ENCODE data around the gene RPL15. TPM values are rescaled to one million over a fixed set of nuclear protein-coding genes. Genes with fewer than 3 reads are reported as not detected.

RPL15 gene
- total RNA-seq: 2,472 and 2,629 TPM in 2 replicates

DNA sequence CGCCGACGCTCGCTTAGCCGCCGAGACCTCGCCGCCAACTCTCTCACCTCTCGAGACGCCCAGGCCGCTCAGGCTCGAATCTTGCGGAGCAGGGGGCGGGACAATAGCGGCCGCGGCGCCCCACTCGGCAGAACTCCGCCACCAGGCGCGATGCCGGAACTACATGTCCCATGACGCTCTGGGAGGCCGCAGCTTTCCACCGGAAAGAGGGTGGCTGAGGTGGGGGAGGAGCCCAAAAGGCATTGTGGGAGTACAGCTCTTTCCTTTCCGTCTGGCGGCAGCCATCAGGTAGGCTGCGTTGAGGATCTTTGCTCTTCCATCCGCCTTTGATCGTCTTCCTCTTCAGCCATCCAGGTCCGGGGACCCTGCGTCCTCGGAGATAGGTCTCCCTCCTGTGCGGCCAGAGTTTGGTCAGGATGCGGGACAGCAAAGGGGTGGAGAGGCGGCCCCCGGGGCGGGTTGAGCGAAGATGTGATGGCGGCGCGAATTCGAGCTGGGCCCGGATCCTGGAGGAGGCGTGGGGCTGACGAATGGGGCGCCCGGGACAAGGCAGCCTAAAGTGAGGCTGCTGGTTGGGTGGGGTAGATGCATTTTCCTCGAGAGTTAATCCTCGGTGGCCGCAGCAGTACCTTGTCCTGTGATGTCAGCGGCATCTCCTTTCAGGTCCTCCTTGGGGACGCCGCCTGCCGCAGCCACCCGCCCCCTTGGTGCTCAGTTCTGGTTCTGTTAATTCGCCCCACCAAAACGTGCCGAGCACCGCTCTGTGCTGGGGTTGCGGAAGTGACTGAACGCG lies at the start of gene RPL15, which contains the start of gene NKIRAS1:
TSS of gene RPL15 (plus strand) at position 247 of the 793 bp plus-strand sequence. CDS start 728 bp downstream, outside the sequence.
TSS of gene NKIRAS1 (minus strand) at position 105 of the 793 bp plus-strand sequence. CDS start 6,086 bp downstream, outside the sequence.

DNA sequence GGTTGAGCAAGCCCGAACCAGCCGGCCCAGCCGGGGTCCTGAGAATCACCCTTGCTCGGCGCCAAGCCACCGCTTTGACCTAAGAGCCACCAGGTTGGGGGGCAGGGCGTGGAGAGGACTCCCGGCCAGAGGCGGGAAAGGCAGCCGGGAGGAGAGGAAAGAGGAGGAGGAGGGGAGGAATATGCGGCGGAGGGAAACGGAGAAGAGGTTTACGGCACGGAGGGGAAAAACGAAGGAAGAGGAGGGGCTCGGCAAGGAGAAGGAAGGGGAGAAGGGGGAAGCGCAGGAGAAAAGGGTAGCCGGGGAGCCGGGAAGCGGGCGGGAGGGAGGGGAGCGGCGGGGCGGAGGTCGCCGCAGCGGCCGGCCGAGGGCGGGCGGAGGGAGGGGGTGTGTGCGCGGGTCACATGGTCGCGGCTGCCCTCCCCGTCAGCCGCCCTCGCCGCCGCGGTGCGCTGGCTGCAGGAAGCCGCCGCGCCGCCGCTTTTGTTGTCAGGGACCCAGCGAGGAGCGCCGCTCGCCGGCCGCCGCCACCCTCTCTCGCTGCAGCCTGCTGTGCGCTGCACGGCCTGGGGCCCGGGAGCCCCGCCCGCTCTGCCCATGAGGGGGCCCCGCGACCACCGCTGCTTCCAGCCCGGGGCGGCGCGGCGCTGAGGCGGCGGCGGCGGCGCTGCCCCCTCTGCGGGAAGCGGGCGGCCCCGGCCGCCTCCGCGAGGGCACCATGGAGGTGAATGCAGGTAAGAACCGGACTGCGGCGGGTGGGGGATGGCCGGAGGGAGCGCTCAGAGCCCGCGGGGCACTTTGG lies 28.1 kb downstream of the RPL15 start, which contains the start of gene NR1D2:
TSS of gene NR1D2 (plus strand) at position 426 of the 802 bp plus-strand sequence. CDS start at position 719, 293 bp downstream.

Other genes starting within 250 kb of the RPL15 start
- gene UBE2E1, start 111.2 kb upstream of the RPL15 start, total RNA-seq: 131 and 141 TPM in 2 replicates
- 14.1 and 14.4 TPM in 2 replicates for gene NKIRAS1, start 142 bp upstream of the RPL15 start, total RNA-seq
- gene NR1D2, start 28.2 kb downstream of the RPL15 start, total RNA-seq: 30.5 and 50.1 TPM in 2 replicates